Germinal center (tissue), 1 donor: Measurements from ENCODE around the gene MAP7.
"Not testable (repeated sequence)": the region's sequence is repeated elsewhere in the genome, so short reads cannot be mapped to it uniquely, and the experiment has no call there.

Experiments
- DNase-seq: peaks from one replicate; pipeline ENCODE4 v3.0.0; 2012; ENCODE audit warnings: mixed read lengths, low spot score

MAP7 gene

GRCh38 chr6:136550330-136551071, at the start of gene MAP7:
TSS of gene MAP7 (minus strand) at chr6:136550422. CDS start at chr6:136550408, 14 bp downstream.
- peak; percentile 73 for DNase-seq

GRCh38 chr6:136599329-136600011, 49.2 kb upstream of the MAP7 start:
- DNase-seq = no peak

- DNase-seq = no peak
Measured at GRCh38 chr6:136598048-136598447, 47.8 kb upstream of the MAP7 start.

- no peak for DNase-seq
Measured at GRCh38 chr6:136594671-136595070, 44.4 kb upstream of the MAP7 start.

- DNase-seq = peak; percentile 20
Measured at GRCh38 chr6:136593748-136594490, 43.7 kb upstream of the MAP7 start.

GRCh38 chr6:136592930-136593673, 42.9 kb upstream of the MAP7 start:
- no peak for DNase-seq

- DNase-seq = no peak
Measured at GRCh38 chr6:136591617-136592016, 41.4 kb upstream of the MAP7 start.

GRCh38 chr6:136590846-136591245, 40.6 kb upstream of the MAP7 start:
- not testable (repeated sequence) for DNase-seq

GRCh38 chr6:136587527-136587926, 37.3 kb upstream of the MAP7 start:
- DNase-seq = no peak

- DNase-seq = no peak
Measured at GRCh38 chr6:136586295-136586694, 36.1 kb upstream of the MAP7 start.

- DNase-seq = not testable (repeated sequence)
Measured at GRCh38 chr6:136585523-136585922, 35.3 kb upstream of the MAP7 start.

- DNase-seq = not testable (repeated sequence)
Measured at GRCh38 chr6:136584290-136584689, 34.1 kb upstream of the MAP7 start.

- no peak for DNase-seq
Measured at GRCh38 chr6:136582711-136583471, 32.7 kb upstream of the MAP7 start.

- DNase-seq = no peak
Measured at GRCh38 chr6:136579800-136580199, 29.6 kb upstream of the MAP7 start.

GRCh38 chr6:136576821-136577220, 26.6 kb upstream of the MAP7 start:
- DNase-seq = no peak

GRCh38 chr6:136571496-136571895, 21.3 kb upstream of the MAP7 start:
- DNase-seq = no peak

GRCh38 chr6:136571065-136571464, 20.8 kb upstream of the MAP7 start:
- no peak for DNase-seq

- no peak for DNase-seq
Measured at GRCh38 chr6:136568129-136568528, 17.9 kb upstream of the MAP7 start.

- DNase-seq = no peak
Measured at GRCh38 chr6:136567688-136568087, 17.5 kb upstream of the MAP7 start.

- DNase-seq = no peak
Measured at GRCh38 chr6:136566851-136567250, 16.6 kb upstream of the MAP7 start.

GRCh38 chr6:136566007-136566487, 15.8 kb upstream of the MAP7 start:
- DNase-seq = peak; percentile 4
